HCT116 (cell line): ENCODE data around the gene EMX1.

ENCODE experiments used
- CTCF ChIP-seq, 3 experiments: fragments of 200-600 bp in 1 of 3; sonication (generic) in 1 of 3; IDR thresholded peaks in 2 of 3; conservative IDR thresholded peaks in 1 of 3; 2 replicates each; pipeline ENCODE4 v1.5.1; 2012 to 2017; ENCODE audit warnings: low read depth in 2 of 3, low read length in 2 of 3, antibody characterized with exemption in 1 of 3, borderline replicate concordance in 1 of 3, control low read depth in 1 of 3, mild to moderate bottlenecking in 1 of 3, mixed read lengths in 1 of 3, mixed run types in 1 of 3, moderate library complexity in 1 of 3; ENCODE audit not compliant: insufficient read depth in 1 of 3
- EGR1 ChIP-seq: IDR thresholded peaks from 2 replicates; pipeline ENCODE4 v1.6.1; 2012; ENCODE audit warnings: low read depth
- REST ChIP-seq: IDR thresholded peaks from 2 replicates; pipeline ENCODE4 v1.6.1; 2012; ENCODE audit warnings: low read depth
- SP1 ChIP-seq: IDR thresholded peaks from 2 replicates; pipeline ENCODE4 v1.6.1; 2012; ENCODE audit warnings: low read depth
- SRF ChIP-seq: IDR thresholded peaks from 2 replicates; pipeline ENCODE4 v1.6.1; 2012; ENCODE audit warnings: low read depth
- YY1 ChIP-seq: IDR thresholded peaks from 2 replicates; pipeline ENCODE4 v1.6.1; 2011; ENCODE audit warnings: low read length, low read depth, moderate library complexity, mild to moderate bottlenecking; ENCODE audit not compliant: insufficient replicate concordance; ENCODE audit errors: extremely low read depth
- ZNF274 ChIP-seq: fragments of 200-500 bp; sonication (Bioruptor generic); IDR thresholded peaks from 2 replicates; pipeline ENCODE4 v1.6.1; 2014; ENCODE audit warnings: mild to moderate bottlenecking, low read depth, low read length, inconsistent platforms

- TF ChIP-seq SP1 (no peak), ZNF274 (no peak), EGR1 (no peak), SRF (no peak), REST (no peak), YY1 (no peak), CTCF (IDR thresholded peaks at IDR 0.05 in 2 of 3, conservative IDR thresholded peaks at IDR 0.05 in 1 of 3; ENCODE audit: borderline replicate concordance in 1 of 3, insufficient read depth in 1 of 3, low read depth in 2 of 3, low read length in 2 of 3) (no peak)
These were observed 11.7 kb downstream of the EMX1 start for GRCh38 chr2:72929010-72929409.
